Heart left ventricle (tissue), 16 donors: ENCODE results near the gene SAP30L. TPM values are rescaled to one million over a fixed set of nuclear protein-coding genes. Genes with fewer than 3 reads are reported as not detected.

Experiments
- ATAC-seq, 4 donors: fragments of 200-7000 bp; cut with Tn5 transposase; one replicate each; pipeline ENCODE4 v1.9.1; 2020 to 2022; ENCODE audit warnings: moderate library complexity in 4 of 4, mild to moderate bottlenecking in 3 of 4, moderate number of reproducible peaks in 1 of 4
- DNase-seq, 5 donors: peaks; one replicate each; pipeline ENCODE4 v3.0.0-alpha.2; 2020
- H3K27ac ChIP-seq, 12 donors: fragments of 200-600 bp; sonication (generic) in 4 of 12; one replicate each; pipeline versions ENCODE4 v1.5.0 to v1.8.0; 2016 to 2022; ENCODE audit warnings: mild to moderate bottlenecking in 2 of 12
- H3K27me3 ChIP-seq, 9 donors: fragments of 200-600 bp; sonication (generic) in 2 of 9; one replicate each; pipeline versions ENCODE4 v1.5.1 to v1.8.0; 2016 to 2022; ENCODE audit warnings: mild to moderate bottlenecking in 3 of 9
- H3K36me3 ChIP-seq, 9 donors: fragments of 200-600 bp; sonication (generic) in 2 of 9; one replicate each; pipeline versions ENCODE4 v1.5.0 to v1.8.0; 2018 to 2022; ENCODE audit warnings: mild to moderate bottlenecking in 2 of 9
- H3K4me1 ChIP-seq, 12 donors: fragments of 200-600 bp; sonication (generic) in 4 of 12; one replicate each; pipeline versions ENCODE4 v1.5.0 to v1.8.0; 2016 to 2022; ENCODE audit warnings: mild to moderate bottlenecking in 3 of 12
- H3K4me3 ChIP-seq, 12 donors: fragments of 200-600 bp; sonication (generic) in 4 of 12; one replicate each; pipeline versions ENCODE4 v1.5.0 to v1.8.0; 2017 to 2022; ENCODE audit warnings: mild to moderate bottlenecking in 9 of 12, moderate library complexity in 4 of 12
- H3K9me3 ChIP-seq, 12 donors: fragments of 200-600 bp; sonication (generic) in 4 of 12; one replicate each; pipeline versions ENCODE4 v1.5.0 to v1.8.0; 2016 to 2022; ENCODE audit warnings: mild to moderate bottlenecking in 1 of 12
- POLR2A ChIP-seq, 2 donors: fragments of 450-650 bp; IDR thresholded peaks; one replicate each; pipeline ENCODE4 v1.6.1; 2017; ENCODE audit warnings: antibody characterized with exemption in 2 of 2, mild to moderate bottlenecking in 2 of 2, moderate library complexity in 2 of 2
- WGBS, 4 donors: extraction: QIAGEN DNeasy Blood & Tissue Kit in 2 of 4; methylation state at CpG; one replicate each; pipeline versions ENCODE4 v1.1.5 to v1.1.7; 2013 to 2018; 5-methylcytosine and 5-hydroxymethylcytosine counted together
- intact Hi-C, 10 donors: fragments of 100-400 bp; cut with DNase I; formaldehyde crosslinking; loops; one replicate each; pipeline versions ENCODE4 v1.11.1 to v1.14.2; 2022
- polyA plus RNA-seq, 2 donors: library from polyadenylated mRNA; stranded (reverse); fragments of 200-250 nt; gene quantifications; one replicate each; pipeline ENCODE4 v1.2.3, GENCODE V29; 2013
- total RNA-seq, 9 donors: library from RNA; depleted of rRNA in 2 of 9; stranded (reverse); fragments of >200 nt in 2 of 9; fragmentation: NEBNext Ultra II Directional in 3 of 9; extraction: Animal tissue kit (Norgen Biotek cat#: 25700) in 3 of 9; gene quantifications; one replicate each; pipeline versions ENCODE4 v1.1.0 to v1.2.4, GENCODE V29; 2016 to 2023
- TF ChIP-seq, protein P1 (sequence below), 12 donors: fragments of 200-600 bp; sonication (generic) in 4 of 12; IDR thresholded peaks; one replicate each; pipeline versions ENCODE4 v1.5.0 to v1.8.0; 2018 to 2022; ENCODE audit warnings: antibody characterized with exemption in 12 of 12, mild to moderate bottlenecking in 5 of 12
- donor health status: ischemic (EF 13 %, LVEDD 7.1; RV severe dilation, severe dysfunction).
- donor health status: healthy with polysubstance abuse.
- donor health status: DM: no; HTN: yes; CAD: no.
- donor health status: DM: no; HTN: no; CAD: no.
- donor health status: ischemic (EF 25% LVEDD 6.9; RV normal size, moderate dysfunction).
- donor health status: ischemic (EF 25% LVEDD 5.7; RV mildly dilated, moderate dysfunction).
- donor health status: healthy.
- donor health status: DM: yes; HTN: yes; CAD: no.
- donor health status: ischemic (EF 35%, LVEDD 5.7; RV mildly dilated, moderate dysfunction).
- donor health status: nonischemic (EF 11% LVEDD 7.7; RV severe dilation, severe dysfunction).
- donor health status: DM: yes; HTN: yes; CAD: no.
- donor health status: PGD.
- donor health status: ischemic (EF 29% LVEDD 5.4; RV normal size, mild dysfunction).
- donor health status: nonischemic (EF 23%, LVEDD 6.1; RV moderate dilation, normal function).

The SAP30L gene
- total and polyA plus RNA-seq, 11 donors, result 19.7 to 55.5 (median 37.4) TPM

DNA sequence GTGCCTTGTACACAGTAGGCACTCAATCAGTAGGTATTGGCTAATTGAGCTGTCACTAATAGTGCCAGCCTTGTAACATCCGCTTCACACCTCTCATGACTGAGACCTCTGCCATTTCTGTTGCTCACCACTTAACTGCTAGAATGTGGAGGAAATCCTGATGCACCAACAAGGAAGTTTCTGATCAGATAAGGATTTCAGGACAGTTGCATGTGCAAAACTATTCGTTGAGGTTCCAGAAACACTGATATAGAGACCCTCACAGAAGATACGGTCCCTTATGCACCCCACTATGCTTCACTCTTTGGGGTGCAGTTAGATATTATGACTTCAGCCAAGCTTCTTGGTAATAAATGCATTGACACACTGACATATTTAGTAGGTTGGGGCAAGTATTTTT lies 10.7 kb downstream of the SAP30L start:
- ATAC-seq (no peak), DNase-seq (no peak)
- Histone ChIP-seq H3K4me3 (no peak overlapping the region), H3K9me3 (no peaks in the 10 kb centered on the region), H3K27ac (no peak overlapping the region), H3K36me3 (peaks cover 0 to 85% (median 73%) of the 10 kb centered on the region in 9 donors), H3K4me1 (peaks cover 0 to 24% (median 11%) of the 10 kb centered on the region in 12 donors), H3K27me3 (no peaks in the 10 kb centered on the region)
- 75 to 88% (median 80%) methylated on average over 3 of the region's 3 CpGs for WGBS, 4 donors
- TF ChIP-seq, protein P1, sequence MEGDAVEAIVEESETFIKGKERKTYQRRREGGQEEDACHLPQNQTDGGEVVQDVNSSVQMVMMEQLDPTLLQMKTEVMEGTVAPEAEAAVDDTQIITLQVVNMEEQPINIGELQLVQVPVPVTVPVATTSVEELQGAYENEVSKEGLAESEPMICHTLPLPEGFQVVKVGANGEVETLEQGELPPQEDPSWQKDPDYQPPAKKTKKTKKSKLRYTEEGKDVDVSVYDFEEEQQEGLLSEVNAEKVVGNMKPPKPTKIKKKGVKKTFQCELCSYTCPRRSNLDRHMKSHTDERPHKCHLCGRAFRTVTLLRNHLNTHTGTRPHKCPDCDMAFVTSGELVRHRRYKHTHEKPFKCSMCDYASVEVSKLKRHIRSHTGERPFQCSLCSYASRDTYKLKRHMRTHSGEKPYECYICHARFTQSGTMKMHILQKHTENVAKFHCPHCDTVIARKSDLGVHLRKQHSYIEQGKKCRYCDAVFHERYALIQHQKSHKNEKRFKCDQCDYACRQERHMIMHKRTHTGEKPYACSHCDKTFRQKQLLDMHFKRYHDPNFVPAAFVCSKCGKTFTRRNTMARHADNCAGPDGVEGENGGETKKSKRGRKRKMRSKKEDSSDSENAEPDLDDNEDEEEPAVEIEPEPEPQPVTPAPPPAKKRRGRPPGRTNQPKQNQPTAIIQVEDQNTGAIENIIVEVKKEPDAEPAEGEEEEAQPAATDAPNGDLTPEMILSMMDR (IDR thresholded peaks at IDR 0.05), result no peak
- intact Hi-C loops, result no loop called here

DNA sequence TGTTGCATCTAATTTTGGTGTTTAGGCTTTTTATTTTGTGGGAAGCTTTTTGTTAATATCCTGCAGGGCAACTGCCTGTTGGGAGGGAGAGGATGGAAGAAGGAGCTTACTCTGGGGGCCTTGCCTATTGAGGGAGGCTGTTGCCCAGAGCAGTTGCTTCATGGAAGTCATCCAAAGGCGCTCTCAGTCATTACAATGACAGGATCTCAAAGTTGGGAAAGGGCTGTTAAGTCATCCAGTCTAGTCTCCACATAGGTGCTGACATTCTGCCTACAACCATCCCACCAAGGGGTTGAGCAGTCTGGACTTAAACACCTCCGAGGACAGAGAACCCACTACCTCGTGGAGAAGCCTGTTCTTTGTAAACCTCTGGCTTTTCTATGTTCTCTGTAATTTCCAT lies 13.2 kb downstream of the SAP30L start:
- H3K4me3 ChIP-seq, result no peak overlapping the region
- intact Hi-C loops, result no loop called here
- no peaks in the 10 kb centered on the region for H3K9me3 ChIP-seq
- no peak for DNase-seq
- TF ChIP-seq POLR2A (IDR thresholded peaks at IDR 0.05), result no peak
- TF ChIP-seq, protein P1 (IDR thresholded peaks at IDR 0.05), result no peak
- H3K27me3 ChIP-seq, result no peaks in the 10 kb centered on the region
- WGBS, 4 donors, result 40 to 58% (median 52%) methylated on average over 3 of the region's 3 CpGs
- H3K36me3 ChIP-seq, result peaks cover 0 to 61% (median 48%) of the 10 kb centered on the region in 9 donors
- H3K27ac ChIP-seq, result peak overlapping the region in 1 of 12 donors; percentile 12
- H3K4me1 ChIP-seq, result peaks cover 0 to 27% (median 11%) of the 10 kb centered on the region in 12 donors
- peak; percentile 13 to 49 (median 44) for ATAC-seq

DNA sequence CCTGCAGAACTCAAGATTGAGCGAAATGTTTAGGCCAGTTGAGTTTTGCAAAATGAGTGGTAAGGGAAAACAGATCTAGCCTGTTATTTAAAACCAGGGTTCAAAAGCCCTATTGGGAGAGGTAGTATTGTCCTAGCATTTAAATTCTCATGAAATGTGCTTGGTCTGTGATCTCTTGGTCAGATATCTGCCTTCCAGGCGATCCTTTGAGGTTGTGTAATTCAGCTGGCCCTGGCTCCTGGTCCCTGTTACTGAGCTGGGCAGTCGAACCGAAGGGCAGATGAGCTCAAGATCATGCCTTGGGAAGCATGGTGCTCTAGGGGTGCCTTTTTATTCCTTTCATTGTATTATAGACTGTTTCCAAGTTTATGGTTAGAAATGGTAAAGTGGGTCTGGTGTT lies 14.4 kb downstream of the SAP30L start:
- no peak for ATAC-seq
- Histone ChIP-seq H3K27me3 (no peaks in the 10 kb centered on the region), H3K4me1 (peaks cover 0 to 27% (median 11%) of the 10 kb centered on the region in 12 donors), H3K27ac (no peak overlapping the region), H3K9me3 (no peaks in the 10 kb centered on the region), H3K36me3 (peaks cover 0 to 49% (median 36%) of the 10 kb centered on the region in 9 donors), H3K4me3 (no peak overlapping the region)
- TF ChIP-seq, protein P1 (IDR thresholded peaks at IDR 0.05), result no peak
- TF ChIP-seq POLR2A (IDR thresholded peaks at IDR 0.05), result no peak
- 85 to 99% (median 95%) methylated on average over 4 of the region's 4 CpGs for WGBS, 4 donors
- intact Hi-C loops, result no loop called here
- DNase-seq, result no peak

- peaks cover 0 to 35% (median 23%) of the 10 kb centered on the region in 9 donors for H3K36me3 ChIP-seq
- TF ChIP-seq, protein P1 (IDR thresholded peaks at IDR 0.05), result no peak
- no peak for TF ChIP-seq POLR2A (IDR thresholded peaks at IDR 0.05)
- H3K4me1 ChIP-seq, result peaks cover 0 to 27% (median 11%) of the 10 kb centered on the region in 12 donors
- no peak overlapping the region for H3K27ac ChIP-seq
- 58 to 75% (median 63%) methylated on average over 6 of the region's 6 CpGs for WGBS, 4 donors
- intact Hi-C loops, result no loop called here
- no peak overlapping the region for H3K4me3 ChIP-seq
- DNase-seq (no peak), ATAC-seq (peak in 2 of 4 donors; percentile 27 to 35)
- H3K27me3 ChIP-seq, result no peaks in the 10 kb centered on the region
- H3K9me3 ChIP-seq, result no peaks in the 10 kb centered on the region
Observed at GRCh38 chr5:154461531-154461930, 15.7 kb downstream of the SAP30L start.
